Stomach smooth muscle (tissue), 2 donors: ENCODE measurements around the gene ACTR1B.
"Not testable (repeated sequence)": the region's sequence is repeated elsewhere in the genome, so short reads cannot be mapped to it uniquely, and the experiment has no call there.

Source experiments
- H3K27ac ChIP-seq: one replicate; pipeline ENCODE4 v1.7.0; 2013; ENCODE audit warnings: mild to moderate bottlenecking, low read length, inconsistent platforms
- H3K27me3 ChIP-seq, 2 donors: one replicate each; pipeline ENCODE4 v1.7.0; 2013; ENCODE audit warnings: low read length in 2 of 2; ENCODE audit not compliant: insufficient read depth in 2 of 2, control insufficient read depth in 1 of 2
- H3K36me3 ChIP-seq, 2 donors: one replicate each; pipeline ENCODE4 v1.7.0; 2013; ENCODE audit warnings: low read length in 2 of 2; ENCODE audit not compliant: control insufficient read depth in 2 of 2, insufficient read depth in 2 of 2
- H3K4me1 ChIP-seq: one replicate; pipeline ENCODE4 v1.7.0; 2013; ENCODE audit warnings: low read length; ENCODE audit not compliant: control insufficient read depth, insufficient read depth
- H3K4me3 ChIP-seq, 2 donors: one replicate each; pipeline ENCODE4 v1.7.0; 2013; ENCODE audit warnings: low read length in 2 of 2
- H3K9ac ChIP-seq, 2 donors: one replicate each; pipeline ENCODE4 v1.7.0; 2013; ENCODE audit warnings: low read length in 2 of 2, mild to moderate bottlenecking in 1 of 2
- H3K9me3 ChIP-seq, 2 donors: one replicate each; pipeline ENCODE4 v1.7.0; 2013; ENCODE audit warnings: low read length in 2 of 2; ENCODE audit not compliant: control insufficient read depth in 2 of 2
- donor health status: healthy.
- donor health status: Pancreatic carcinoma.

The ACTR1B gene

GRCh38 chr2:97611895-97612294 lies 51.9 kb downstream of the ACTR1B start:
- H3K4me1 ChIP-seq, H3K9me3 ChIP-seq, H3K27ac ChIP-seq, H3K36me3 ChIP-seq, H3K4me3 ChIP-seq, H3K27me3 ChIP-seq, H3K9ac ChIP-seq: not testable (repeated sequence)

- H3K27me3 ChIP-seq, H3K4me1 ChIP-seq, H3K27ac ChIP-seq, H3K36me3 ChIP-seq, H3K4me3 ChIP-seq, H3K9me3 ChIP-seq, H3K9ac ChIP-seq: not testable (repeated sequence)
Observed at GRCh38 chr2:97608745-97609144, 55.1 kb downstream of the ACTR1B start.
